ENCODE results near the gene DDX50.
A peak's percentile ranks its signal among the peaks of the same experiment; 100 is the strongest.
"Not testable (repeated sequence)": the region's sequence is repeated elsewhere in the genome, so short reads cannot be mapped to it uniquely, and the experiment has no call there.

The DDX50 gene

GRCh38 chr10:68902382-68902781, 1.3 kb downstream of the DDX50 start:
- DNase-seq, result no peak

DNA sequence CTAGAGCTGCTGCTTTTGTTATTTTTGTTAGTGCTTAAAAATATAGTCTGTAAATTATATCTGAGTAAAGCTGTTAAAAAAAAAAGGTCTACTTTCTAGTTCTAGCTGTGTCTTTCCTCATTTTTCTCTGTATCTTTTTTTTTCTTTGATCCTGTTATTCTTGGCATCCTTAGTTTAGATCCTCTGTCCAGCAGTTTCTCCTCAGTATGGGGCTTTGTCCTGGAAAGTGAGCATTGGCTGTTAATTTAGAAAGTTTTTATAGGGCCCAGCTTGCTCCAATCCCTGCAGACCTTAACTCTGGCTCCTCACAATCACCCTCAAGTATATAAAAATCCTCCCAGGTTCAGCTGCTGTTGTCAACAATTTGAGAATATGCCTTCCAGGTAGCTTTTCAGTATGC, 23.5 kb downstream of the DDX50 start:
- no peak for DNase-seq

- no peak for DNase-seq
Observed at GRCh38 chr10:68925489-68925888, 24.4 kb downstream of the DDX50 start.

DNA sequence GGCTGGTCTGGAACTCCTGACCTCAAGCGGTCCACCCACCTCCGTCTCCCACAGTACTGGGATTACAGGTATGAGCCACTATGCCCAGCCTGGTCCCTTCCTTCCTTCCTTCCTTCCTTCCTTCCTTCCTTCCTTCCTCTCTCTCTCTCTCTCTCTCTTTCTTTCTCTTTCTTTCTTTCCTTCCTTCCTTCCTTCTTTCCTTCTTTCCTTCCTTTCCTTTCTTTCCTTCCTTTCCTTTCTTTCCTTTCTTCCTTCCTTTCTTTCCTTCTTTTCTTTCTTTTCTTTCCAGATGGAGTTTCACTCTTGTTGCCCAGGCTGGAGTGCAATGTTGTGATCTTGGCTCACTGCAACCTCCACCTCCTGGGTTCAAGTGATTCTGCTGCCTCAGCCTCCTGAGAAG, 28.0 kb downstream of the DDX50 start:
- not testable (repeated sequence) for DNase-seq

GRCh38 chr10:68929888-68930287, 28.8 kb downstream of the DDX50 start:
- not testable (repeated sequence) for DNase-seq

DNA sequence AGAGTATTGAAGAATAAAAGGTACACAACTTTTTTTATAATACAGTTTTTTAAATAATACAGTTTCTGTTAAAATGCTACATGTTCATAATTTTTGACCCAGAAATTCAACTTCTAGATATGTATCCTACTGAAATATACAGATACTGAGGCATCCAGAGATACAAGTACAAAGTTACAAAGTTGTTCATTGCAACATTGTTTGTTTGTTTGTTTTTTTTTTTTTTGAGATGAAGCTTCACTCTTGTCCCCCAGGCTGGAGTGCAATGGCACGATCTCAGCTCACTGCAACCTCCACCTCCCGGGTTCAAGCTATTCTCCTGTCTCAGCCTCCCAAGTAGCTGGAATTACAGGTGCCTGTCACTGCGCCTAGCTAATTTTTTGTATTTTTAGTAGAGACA, 31.7 kb downstream of the DDX50 start:
- not testable (repeated sequence) for DNase-seq

- no peak for DNase-seq
Observed at GRCh38 chr10:68934994-68935393, 33.9 kb downstream of the DDX50 start.

- no peak for DNase-seq
Observed at GRCh38 chr10:68938117-68938516, 37.0 kb downstream of the DDX50 start.

- DNase-seq, result no peak
Observed at GRCh38 chr10:68938884-68939283, 37.8 kb downstream of the DDX50 start.

- not testable (repeated sequence) for DNase-seq
Observed at GRCh38 chr10:68940917-68941316, 39.8 kb downstream of the DDX50 start.

DNA sequence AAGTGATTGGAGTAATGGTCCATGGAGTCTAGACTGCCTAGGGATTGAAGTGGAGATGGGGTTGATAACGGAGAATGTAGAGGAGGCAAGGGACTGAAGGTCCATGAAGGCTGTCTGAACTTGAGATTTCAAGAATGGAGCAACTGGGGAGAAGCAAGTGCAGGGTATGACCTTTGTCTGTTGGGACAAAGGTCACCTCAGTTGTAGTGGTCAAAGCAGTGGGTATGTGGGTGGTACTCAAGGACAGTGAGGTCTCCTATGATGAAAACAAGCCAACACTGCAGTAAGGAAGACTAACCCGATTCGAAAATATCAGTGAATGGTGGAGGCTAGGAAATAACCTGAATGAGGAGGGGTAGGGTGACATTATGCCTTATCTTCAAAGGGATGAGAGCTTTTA, 49.5 kb downstream of the DDX50 start:
- DNase-seq, result no peak

DNA sequence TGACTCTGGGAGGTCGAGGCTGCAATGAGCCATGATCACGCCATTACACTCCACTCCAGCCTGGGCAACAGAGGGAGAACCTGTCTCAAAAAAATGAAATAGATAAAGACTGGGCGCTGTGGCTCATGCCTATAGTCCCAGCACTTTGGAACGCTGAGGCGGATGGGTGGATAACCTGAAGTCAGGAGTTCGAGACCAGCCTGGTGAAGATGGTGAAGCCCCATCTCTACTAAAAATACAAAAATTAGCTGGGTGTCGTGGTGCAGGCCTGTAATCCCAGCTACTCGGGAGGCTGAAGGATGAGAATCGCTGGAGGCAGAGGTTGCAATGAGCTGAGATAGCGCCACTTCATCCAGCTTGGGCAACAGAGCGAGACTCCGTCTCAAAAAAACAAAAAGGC, 53.8 kb downstream of the DDX50 start:
- DNase-seq, result no peak

DNA sequence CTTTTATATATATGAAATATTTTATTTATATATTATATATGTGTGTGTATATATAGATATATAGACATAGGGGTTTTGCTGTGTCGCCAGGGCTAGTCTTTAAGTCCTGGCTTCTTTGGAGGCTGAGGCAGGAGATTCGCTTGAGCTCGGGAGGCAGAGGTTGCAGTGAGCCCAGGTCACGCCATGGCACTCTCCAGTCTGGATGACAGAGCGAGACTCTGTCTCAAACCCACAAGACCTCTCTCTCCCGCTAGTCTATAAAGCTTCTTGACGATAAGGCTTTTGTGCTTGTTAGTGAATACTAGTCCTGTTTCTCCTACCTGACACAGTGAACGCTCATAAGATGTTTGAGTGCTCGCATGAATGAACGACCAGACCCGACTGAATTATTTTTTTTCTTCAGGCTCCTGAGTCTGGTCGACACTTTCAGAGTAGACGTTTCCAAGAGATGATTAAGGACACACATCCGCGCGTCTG, 54.3 kb downstream of the DDX50 start:
- DNase-seq, result peak; percentile 45

GRCh38 chr10:68955832-68956532, 54.9 kb downstream of the DDX50 start, which contains the start of gene DDX21:
TSS of gene DDX21 (plus strand) at chr10:68956170. CDS start at chr10:68956226, 56 bp downstream.
- DNase-seq, result peak; percentile 87

GRCh38 chr10:68957284-68957615, 56.1 kb downstream of the DDX50 start:
- DNase-seq, result no peak

GRCh38 chr10:68957654-68958053, 56.5 kb downstream of the DDX50 start:
- no peak for DNase-seq

- DNase-seq, result no peak
Observed at GRCh38 chr10:68959695-68960527, 58.8 kb downstream of the DDX50 start.

DNA sequence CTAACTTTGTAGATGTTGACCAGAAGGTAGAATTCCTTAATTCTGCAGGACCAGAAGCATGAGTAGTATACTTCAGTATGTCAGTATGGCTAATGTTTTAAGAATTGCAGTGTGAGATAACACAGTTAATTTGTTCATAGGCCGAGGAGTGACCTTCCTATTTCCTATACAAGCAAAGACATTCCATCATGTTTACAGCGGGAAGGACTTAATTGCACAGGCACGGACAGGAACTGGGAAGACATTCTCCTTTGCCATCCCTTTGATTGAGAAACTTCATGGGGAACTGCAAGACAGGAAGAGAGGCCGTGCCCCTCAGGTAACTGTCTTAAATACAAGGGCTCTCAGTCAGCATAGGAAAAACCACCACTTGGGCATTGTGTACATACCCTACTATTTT, 62.0 kb downstream of the DDX50 start:
- DNase-seq, result no peak

- no peak for DNase-seq
Observed at GRCh38 chr10:68973975-68974374, 72.9 kb downstream of the DDX50 start.

- DNase-seq, result not testable (repeated sequence)
Observed at GRCh38 chr10:68975936-68976473, 74.9 kb downstream of the DDX50 start.

- DNase-seq, result not testable (repeated sequence)
Observed at GRCh38 chr10:68979738-68980137, 78.6 kb downstream of the DDX50 start.

- no peak for DNase-seq
Observed at GRCh38 chr10:68981074-68981473, 80.0 kb downstream of the DDX50 start.

GRCh38 chr10:68982389-68982788, 81.3 kb downstream of the DDX50 start:
- no peak for DNase-seq

GRCh38 chr10:68987611-68988010, 86.5 kb downstream of the DDX50 start:
- DNase-seq, result no peak

Data from GF-D8 (cell line).